Mucosa of descending colon (tissue), 3 donors: ENCODE measurements around the gene EIF2D. TPM values are rescaled to one million over a fixed set of nuclear protein-coding genes. Genes with fewer than 3 reads are reported as not detected.

Source experiments
- ATAC-seq: fragments of 200-7000 bp; cut with Tn5 transposase; one replicate; pipeline ENCODE4 v1.9.1; 2020; ENCODE audit warnings: mild to moderate bottlenecking, moderate library complexity
- DNase-seq, 3 donors: peaks; one replicate each; pipeline ENCODE4 v3.0.0-alpha.2; 2020
- H3K36me3 ChIP-seq: fragments of 200-600 bp; one replicate; pipeline ENCODE4 v1.8.0; 2021; ENCODE audit warnings: low read depth, mild to moderate bottlenecking
- H3K4me1 ChIP-seq: fragments of 200-600 bp; one replicate; pipeline ENCODE4 v1.8.0; 2021; ENCODE audit warnings: low read depth, mild to moderate bottlenecking
- H3K4me3 ChIP-seq: fragments of 200-600 bp; one replicate; pipeline ENCODE4 v1.8.0; 2021; ENCODE audit warnings: mild to moderate bottlenecking
- H3K9me3 ChIP-seq: fragments of 200-600 bp; one replicate; pipeline ENCODE4 v1.8.0; 2021; ENCODE audit warnings: mild to moderate bottlenecking
- intact Hi-C, 2 donors: fragments of 100-400 bp; cut with DNase I in 1 of 2; cut with micrococcal nuclease in 1 of 2; formaldehyde crosslinking; loops; one replicate each; pipeline versions ENCODE4 v1.11.0 to v1.11.1; 2022; cut with DNase I, micrococcal nuclease
- total RNA-seq, 3 donors: library from RNA; stranded (reverse); fragmentation: NEBNext Ultra II Directional in 2 of 3; extraction: Animal tissue kit (Norgen Biotek cat#: 25700) in 2 of 3; gene quantifications; one replicate each; pipeline versions ENCODE4 v1.2.1 to v1.2.4, GENCODE V29; 2021 to 2023
- TF ChIP-seq, protein P1 (sequence below): fragments of 200-600 bp; IDR thresholded peaks from one replicate; pipeline ENCODE4 v1.8.0; 2022; ENCODE audit warnings: antibody characterized with exemption, mild to moderate bottlenecking
- donor health status: DM: no; HTN: no; CAD: no; lungs with moderate emphysema.
- donor health status: DM: no; HTN: no; CAD: no.
- donor health status: DM: no; HTN: yes; CAD: no.

Gene EIF2D
- total RNA-seq, 3 donors from 2014 or later = 36.8 to 47.8 (median 43.9) TPM

DNA sequence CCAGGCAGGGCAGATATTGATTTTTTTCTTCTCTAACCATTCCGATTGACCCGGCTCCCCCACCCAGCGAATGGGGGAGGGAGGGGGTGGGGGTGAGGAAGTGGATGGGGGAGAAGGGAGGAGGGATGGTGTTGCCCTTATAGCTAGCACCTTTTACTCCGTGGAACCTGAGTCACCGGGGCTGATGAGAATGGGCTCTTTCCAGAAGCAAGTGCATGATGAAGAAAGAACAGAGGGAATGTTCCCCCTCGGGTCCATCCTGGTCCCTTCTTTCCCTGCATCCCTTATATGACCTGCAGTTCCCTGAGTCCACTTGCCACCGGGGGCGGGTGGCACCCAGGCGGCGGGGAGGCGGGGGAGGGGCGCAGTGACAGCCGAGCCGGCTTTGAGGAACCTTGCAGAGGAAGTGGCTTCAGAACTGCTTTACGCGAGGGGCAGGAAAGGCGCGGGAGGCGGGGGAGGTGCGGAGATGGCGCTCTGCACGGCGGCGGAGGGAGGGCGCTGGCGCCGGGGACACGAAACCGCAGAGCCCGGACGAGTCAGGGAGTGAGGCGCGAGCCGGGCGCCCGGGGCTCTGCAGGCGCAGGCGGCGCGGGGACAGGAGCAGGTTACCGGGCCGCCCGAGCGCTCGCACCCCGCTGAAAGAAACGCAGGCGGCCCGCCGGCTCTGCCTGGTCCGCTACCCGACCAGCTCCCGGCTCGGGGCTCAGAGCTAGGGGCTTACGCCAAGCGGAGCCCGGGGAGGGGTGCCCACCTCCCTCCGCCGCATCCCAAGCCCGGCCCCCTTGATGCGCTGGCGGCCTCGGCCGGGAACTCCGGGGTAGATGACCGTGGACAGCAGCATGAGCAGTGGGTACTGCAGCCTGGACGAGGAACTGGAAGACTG, 55.3 kb downstream of the EIF2D start:
- TF ChIP-seq, protein P1, sequence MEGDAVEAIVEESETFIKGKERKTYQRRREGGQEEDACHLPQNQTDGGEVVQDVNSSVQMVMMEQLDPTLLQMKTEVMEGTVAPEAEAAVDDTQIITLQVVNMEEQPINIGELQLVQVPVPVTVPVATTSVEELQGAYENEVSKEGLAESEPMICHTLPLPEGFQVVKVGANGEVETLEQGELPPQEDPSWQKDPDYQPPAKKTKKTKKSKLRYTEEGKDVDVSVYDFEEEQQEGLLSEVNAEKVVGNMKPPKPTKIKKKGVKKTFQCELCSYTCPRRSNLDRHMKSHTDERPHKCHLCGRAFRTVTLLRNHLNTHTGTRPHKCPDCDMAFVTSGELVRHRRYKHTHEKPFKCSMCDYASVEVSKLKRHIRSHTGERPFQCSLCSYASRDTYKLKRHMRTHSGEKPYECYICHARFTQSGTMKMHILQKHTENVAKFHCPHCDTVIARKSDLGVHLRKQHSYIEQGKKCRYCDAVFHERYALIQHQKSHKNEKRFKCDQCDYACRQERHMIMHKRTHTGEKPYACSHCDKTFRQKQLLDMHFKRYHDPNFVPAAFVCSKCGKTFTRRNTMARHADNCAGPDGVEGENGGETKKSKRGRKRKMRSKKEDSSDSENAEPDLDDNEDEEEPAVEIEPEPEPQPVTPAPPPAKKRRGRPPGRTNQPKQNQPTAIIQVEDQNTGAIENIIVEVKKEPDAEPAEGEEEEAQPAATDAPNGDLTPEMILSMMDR = no peak
- DNase-seq = peak; percentile 86 to 95 (median 88)
- no peaks in the 10 kb centered on the region for H3K36me3 ChIP-seq
- peaks cover 37% of the 10 kb centered on the region for H3K4me1 ChIP-seq
- intact Hi-C loops = no loop called here
- no peaks in the 10 kb centered on the region for H3K9me3 ChIP-seq
- ATAC-seq = peak; percentile 80
- peak overlapping the region; percentile 21 for H3K4me3 ChIP-seq

DNA sequence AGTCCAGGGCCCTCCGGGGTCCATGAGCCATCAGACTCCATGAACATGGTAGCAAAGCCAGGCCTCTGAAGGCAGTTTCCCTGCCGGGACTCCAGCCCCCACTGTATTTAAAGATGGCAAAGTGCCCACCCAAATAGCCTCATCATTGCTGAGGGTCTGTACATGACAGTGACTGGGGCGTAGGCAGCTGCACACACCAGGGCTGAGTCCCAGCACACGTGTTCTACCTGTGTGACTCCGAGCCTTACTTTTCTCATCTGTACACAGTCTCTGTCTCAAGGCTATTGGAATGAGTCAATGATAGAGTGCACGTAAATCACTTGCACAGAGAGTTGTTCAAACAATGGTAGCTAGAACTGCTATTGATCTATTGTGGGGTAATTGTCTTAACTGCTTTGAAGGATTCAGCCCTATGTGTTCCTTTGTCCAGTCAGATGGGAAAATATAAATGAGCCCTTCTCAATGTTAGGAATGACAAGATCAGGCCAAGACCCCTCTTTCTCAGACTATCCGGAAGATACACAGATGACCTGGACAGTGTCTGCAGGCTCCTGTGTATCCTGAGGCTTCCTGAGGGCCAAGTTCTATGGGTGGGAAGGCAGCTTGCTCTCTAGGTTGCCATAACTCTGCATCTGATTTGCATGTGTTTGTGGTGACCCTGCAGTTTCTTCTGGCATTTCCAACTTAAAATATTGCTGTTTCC, 56.1 kb downstream of the EIF2D start:
- H3K36me3 ChIP-seq = no peaks in the 10 kb centered on the region
- DNase-seq (no peak), ATAC-seq (no peak)
- no peaks in the 10 kb centered on the region for H3K9me3 ChIP-seq
- peaks cover 34% of the 10 kb centered on the region for H3K4me1 ChIP-seq
- TF ChIP-seq, protein P1 = no peak
- H3K4me3 ChIP-seq = no peak overlapping the region
- intact Hi-C loops = no loop called here

DNA sequence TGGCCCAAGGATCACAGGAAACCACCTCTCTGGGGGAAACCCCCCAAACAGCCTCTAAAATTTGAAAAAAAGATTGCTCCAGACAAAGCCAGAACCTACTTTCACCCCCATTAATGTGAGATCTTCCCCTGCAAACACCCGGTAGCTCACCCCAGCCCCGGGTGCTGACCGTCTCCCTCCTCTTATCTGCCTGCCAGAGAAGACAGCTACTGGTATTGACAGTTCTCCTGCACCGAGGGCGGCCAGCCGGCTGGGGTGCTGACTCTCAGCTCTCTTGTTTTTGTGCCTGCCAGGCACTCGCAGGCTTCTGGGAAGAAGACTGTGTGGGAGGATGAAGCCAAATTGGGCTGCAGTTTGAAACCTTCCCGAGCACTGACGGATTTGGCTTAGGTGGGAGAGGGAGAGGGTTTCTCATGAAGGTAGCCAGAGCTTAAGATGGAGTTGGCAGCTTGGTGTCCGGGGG, 56.8 kb downstream of the EIF2D start:
- no peaks in the 10 kb centered on the region for H3K36me3 ChIP-seq
- peaks cover 34% of the 10 kb centered on the region for H3K4me1 ChIP-seq
- H3K4me3 ChIP-seq = no peak overlapping the region
- TF ChIP-seq, protein P1 = no peak
- DNase-seq (peak in 1 of 3 donors; percentile 67), ATAC-seq (no peak)
- intact Hi-C loops = no loop called here
- H3K9me3 ChIP-seq = no peaks in the 10 kb centered on the region

DNA sequence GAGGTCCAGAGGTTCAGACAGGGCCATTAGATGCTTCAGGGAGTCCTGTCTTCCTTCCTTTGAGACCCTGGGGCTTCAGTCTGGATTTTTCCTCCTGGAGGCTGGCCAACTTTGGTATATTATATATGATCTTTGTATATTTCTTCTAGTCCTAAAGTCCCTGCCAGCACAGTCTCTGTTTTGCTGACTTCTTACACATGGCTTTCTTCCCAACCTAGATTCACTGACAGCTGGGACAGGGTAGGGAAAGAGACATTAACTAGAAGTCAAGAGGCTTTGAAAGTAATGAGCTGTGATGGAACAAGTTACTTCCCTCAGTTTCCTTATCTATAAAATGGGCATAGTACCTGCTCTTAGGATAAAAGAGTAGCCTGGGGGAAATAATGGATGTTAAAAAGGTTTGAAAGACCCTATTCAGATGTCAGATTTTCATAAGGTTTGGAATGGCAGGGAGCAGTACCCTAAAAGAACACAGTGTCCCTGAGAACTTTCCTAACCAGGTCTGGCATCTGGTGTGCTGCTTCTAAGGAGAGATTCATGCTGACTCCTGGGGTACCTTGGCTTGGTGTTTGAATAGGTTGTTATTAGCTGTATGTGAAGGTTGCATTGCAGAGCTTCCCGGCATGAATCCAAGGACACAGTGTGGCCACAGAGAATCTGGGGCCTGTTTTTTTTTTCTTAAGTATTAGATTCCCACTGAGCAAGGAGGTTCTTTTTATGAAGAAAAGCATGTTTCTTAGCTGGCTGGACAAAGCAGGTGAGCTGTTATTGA, 57.4 kb downstream of the EIF2D start:
- DNase-seq (no peak), ATAC-seq (no peak)
- no peaks in the 10 kb centered on the region for H3K9me3 ChIP-seq
- TF ChIP-seq, protein P1 = no peak
- H3K36me3 ChIP-seq = no peaks in the 10 kb centered on the region
- H3K4me1 ChIP-seq = peaks cover 28% of the 10 kb centered on the region
- no peak overlapping the region for H3K4me3 ChIP-seq
- intact Hi-C loops = no loop called here

DNA sequence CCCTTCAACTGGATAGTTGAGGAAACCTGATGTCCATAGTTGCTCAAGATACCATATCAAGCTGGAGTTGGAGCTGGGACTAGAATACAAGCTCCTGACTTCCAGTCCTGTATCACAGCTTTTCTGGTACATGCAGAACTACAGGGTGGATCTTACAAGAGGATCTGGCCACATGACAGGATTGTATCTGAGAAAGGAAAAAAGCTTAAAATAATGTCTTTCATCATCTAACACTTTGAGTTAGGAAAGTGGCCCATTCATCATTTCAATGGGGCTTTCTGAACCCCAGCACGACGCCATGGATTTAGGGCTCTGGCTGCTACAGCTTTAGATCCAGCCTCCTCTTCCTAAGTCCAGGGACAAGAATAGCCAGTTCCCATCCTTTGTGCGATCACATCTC, 58.1 kb downstream of the EIF2D start:
- no peak for ATAC-seq
- intact Hi-C loops = no loop called here
- Histone ChIP-seq H3K4me3 (no peak overlapping the region), H3K4me1 (peaks cover 23% of the 10 kb centered on the region), H3K36me3 (no peaks in the 10 kb centered on the region), H3K9me3 (no peaks in the 10 kb centered on the region)
- DNase-seq = no peak
- TF ChIP-seq, protein P1 = no peak
